ENCODE measurements around the gene LRRC8E.

Gene LRRC8E

GRCh38 chr19:7933828-7934725 is 45.8 kb downstream of the LRRC8E start:
- no peak for DNase-seq

- DNase-seq: no peak
Observed at GRCh38 chr19:7934766-7935165, 46.5 kb downstream of the LRRC8E start.

- no peak for DNase-seq
Observed at GRCh38 chr19:7940841-7941240, 52.5 kb downstream of the LRRC8E start.

- DNase-seq: no peak
Observed at GRCh38 chr19:7941895-7942596, 53.7 kb downstream of the LRRC8E start.

GRCh38 chr19:7942981-7943443 is 54.7 kb downstream of the LRRC8E start:
- DNase-seq: no peak

GRCh38 chr19:7943444-7944176 is 55.3 kb downstream of the LRRC8E start, which contains the start of gene TIMM44:
TSS of gene TIMM44 (minus strand) at chr19:7943666. CDS start at chr19:7943651, 15 bp downstream.
- DNase-seq: peak; percentile 94 to 100 (median 98)

- DNase-seq: peak; percentile 59 to 85 (median 77)
Observed at GRCh38 chr19:7944177-7944761, 56.0 kb downstream of the LRRC8E start.

GRCh38 chr19:7947939-7948338 is 59.6 kb downstream of the LRRC8E start:
- no peak for DNase-seq

Data from T-helper 2 cell (primary cell).